Gastroesophageal sphincter (tissue), 3 donors: Measurements from ENCODE around the gene VWA2.

Experiments
- EP300 ChIP-seq: sonication (generic); formaldehyde crosslinking; IDR thresholded peaks from one replicate; pipeline ENCODE4 v1.6.1; 2017; ENCODE audit warnings: antibody characterized with exemption, mild to moderate bottlenecking
- POLR2A ChIP-seq, 2 donors: fragments of 450-650 bp; IDR thresholded peaks; one replicate each; pipeline ENCODE4 v1.6.1; 2017; ENCODE audit warnings: antibody characterized with exemption in 2 of 2, mild to moderate bottlenecking in 2 of 2, moderate library complexity in 1 of 2
- POLR2AphosphoS5 ChIP-seq: sonication (generic); formaldehyde crosslinking; IDR thresholded peaks from one replicate; pipeline ENCODE4 v1.6.1; 2017; ENCODE audit warnings: antibody characterized with exemption
- TF ChIP-seq, protein P1 (sequence below), 4 experiments: fragments of 200-600 bp in 2 of 4; fragments of 450-650 bp in 2 of 4; sonication (generic) in 1 of 4; IDR thresholded peaks; one replicate each; pipeline ENCODE4 v1.5.1; 2017 to 2019; ENCODE audit warnings: antibody characterized with exemption in 4 of 4, mild to moderate bottlenecking in 2 of 4, moderate library complexity in 2 of 4

GRCh38 chr10:114293075-114293474 is 54.0 kb downstream of the VWA2 start:
- no peak for TF ChIP-seq POLR2A (IDR thresholded peaks at IDR 0.05)
- TF ChIP-seq, protein P1, sequence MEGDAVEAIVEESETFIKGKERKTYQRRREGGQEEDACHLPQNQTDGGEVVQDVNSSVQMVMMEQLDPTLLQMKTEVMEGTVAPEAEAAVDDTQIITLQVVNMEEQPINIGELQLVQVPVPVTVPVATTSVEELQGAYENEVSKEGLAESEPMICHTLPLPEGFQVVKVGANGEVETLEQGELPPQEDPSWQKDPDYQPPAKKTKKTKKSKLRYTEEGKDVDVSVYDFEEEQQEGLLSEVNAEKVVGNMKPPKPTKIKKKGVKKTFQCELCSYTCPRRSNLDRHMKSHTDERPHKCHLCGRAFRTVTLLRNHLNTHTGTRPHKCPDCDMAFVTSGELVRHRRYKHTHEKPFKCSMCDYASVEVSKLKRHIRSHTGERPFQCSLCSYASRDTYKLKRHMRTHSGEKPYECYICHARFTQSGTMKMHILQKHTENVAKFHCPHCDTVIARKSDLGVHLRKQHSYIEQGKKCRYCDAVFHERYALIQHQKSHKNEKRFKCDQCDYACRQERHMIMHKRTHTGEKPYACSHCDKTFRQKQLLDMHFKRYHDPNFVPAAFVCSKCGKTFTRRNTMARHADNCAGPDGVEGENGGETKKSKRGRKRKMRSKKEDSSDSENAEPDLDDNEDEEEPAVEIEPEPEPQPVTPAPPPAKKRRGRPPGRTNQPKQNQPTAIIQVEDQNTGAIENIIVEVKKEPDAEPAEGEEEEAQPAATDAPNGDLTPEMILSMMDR (IDR thresholded peaks at IDR 0.05) = no peak
- no peak for TF ChIP-seq POLR2AphosphoS5
- TF ChIP-seq EP300 = no peak
